GM19240 (cell line): Measurements from ENCODE around the gene PODXL2.
A peak's percentile ranks its signal among the peaks of the same experiment; 100 is the strongest.

Experiments used
- DNase-seq: peaks from one replicate; pipeline ENCODE4 v3.0.0; 2011; ENCODE audit warnings: low spot score; ENCODE audit not compliant: insufficient read length

The PODXL2 gene

GRCh38 chr3:127628426-127628787 lies 578 bp upstream of the PODXL2 start:
- no peak for DNase-seq

GRCh38 chr3:127629467-127630403 lies 750 bp downstream of the PODXL2 start:
- DNase-seq = no peak

DNA sequence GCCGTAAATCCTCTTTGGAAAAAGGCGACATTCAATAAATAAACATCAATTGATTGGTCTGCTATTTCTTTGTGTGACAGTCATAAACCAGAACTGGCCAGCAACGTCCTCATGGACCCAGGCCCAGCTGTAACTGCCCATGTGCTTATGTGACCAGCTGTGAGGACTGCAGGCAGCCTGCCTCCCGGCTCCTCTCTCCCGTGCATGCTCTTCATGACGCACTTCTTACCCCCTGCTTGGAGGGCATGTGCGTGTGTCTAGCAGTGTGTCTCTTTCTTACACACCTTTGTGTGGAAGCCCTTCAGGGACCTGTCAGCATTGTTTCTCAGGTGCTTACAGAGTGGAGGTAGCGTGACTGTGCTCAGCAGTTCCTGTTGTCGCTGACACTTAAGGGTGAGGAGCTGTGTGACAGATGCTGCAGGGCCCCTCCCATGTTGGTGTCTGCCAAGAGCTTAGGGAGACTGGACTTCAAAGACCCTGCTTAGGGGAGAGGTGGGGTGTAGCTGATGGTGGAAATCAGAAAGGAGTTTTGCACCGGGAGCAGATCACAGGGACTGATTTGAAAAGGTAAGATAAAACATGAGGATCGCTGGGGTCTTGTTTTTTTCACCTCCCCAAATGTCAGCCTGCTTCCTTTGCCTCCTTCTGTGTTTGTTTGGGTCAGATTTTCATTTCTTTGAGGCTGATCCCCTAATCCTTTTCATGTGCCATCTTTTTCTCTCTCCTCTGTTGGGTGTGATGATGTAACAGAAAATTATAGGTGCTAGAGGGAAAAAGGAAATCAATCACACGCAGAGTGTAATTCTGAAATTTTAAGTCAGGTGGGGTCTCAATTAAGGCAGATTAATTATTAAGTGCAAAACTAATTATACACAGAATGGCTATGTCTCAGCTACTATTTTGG lies 2.1 kb downstream of the PODXL2 start:
- no peak for DNase-seq

DNA sequence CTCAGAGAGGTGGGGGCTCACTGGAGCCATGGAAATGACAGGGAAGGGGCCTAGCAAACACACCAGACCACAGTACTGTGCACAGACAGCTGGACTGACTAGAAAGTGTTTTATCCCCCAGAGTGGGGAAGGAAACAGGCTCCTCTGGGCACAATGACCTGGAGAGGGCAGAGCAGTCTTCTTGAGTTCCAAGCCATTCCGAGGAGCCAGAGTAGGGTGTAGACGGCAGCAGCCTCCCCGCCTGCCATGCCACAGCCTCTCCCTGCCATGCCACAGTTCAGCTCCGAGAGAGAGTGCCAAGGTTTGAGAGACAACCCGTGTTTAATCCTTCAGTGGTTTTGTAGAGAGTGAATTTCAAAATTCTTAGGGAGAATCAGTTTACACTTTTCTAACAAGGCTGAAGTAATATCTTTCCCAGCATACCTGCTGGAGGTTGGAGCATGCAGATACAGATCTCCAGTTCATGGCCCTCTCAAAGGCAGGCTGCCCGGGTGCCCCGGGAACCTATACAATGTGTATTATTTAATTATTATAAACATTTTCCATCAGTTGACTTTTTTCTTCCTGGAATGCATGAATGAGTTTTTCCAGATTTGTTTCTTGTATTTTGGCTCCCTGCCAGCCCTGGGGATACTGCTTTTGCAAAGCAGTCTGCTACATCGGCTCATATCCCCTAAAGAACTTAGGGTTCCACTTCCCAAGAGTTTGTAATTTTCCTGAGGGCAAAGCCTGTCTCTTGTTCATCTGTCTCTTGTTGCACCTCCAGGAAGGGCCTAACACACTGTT lies 3.2 kb downstream of the PODXL2 start:
- DNase-seq = no peak

DNA sequence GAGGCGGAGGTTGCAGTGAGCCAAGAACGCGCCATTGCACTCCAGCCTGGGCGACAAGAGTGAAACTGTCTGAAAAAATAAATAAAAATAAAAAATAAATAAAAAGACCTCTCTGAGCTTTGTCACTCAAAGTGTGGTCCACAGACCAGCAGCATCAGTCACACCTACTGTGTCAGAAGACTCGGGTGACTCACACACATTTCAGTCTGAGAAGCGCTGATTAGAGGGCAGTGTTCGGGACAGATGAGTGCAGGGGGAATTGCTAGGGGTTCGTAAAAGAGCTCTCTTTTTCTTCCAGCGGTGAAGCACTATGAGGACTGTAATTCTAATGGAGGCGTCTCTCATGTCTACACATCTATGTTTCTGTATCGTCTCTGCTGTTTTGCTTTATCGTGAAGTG lies 5.7 kb downstream of the PODXL2 start:
- no peak for DNase-seq

DNA sequence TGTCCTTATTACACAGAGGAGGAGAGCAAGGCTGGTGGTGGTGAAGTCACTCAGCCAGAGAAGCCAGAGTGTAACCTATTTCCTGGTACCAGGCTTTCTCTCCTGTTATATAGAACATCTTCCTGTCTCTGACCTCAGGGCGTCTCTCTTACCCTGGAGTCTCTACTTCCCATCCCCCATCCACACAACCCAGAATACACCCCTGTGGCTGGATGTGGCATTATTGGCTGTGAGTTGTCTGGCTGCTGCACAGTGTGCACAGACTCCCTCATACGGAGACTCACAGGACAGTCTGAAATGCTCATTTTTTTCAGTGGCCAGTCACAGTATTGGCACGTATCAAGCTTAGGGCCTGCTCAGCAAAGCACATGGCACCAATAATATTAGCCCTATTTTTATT lies 8.6 kb downstream of the PODXL2 start:
- DNase-seq = no peak

DNA sequence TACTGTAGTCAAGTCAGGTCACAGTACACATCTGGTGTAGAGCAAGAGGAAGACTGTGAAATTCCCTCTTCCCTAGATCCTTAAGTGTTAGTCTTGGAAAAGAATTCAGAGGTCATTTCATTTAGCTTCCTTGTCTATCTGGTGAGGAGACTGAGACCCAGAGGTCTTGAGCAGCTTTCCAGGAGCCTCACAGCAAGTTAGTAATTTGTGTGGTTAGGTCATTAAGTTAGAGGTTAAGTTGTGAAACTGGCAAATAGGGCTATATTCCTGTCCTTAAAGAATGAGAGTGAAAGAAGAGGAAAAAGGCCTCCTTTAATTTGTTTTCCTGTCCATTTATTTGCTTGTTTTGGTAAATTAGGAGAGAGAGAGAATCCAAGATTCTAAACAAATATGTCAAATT lies 9.0 kb downstream of the PODXL2 start:
- DNase-seq = no peak

DNA sequence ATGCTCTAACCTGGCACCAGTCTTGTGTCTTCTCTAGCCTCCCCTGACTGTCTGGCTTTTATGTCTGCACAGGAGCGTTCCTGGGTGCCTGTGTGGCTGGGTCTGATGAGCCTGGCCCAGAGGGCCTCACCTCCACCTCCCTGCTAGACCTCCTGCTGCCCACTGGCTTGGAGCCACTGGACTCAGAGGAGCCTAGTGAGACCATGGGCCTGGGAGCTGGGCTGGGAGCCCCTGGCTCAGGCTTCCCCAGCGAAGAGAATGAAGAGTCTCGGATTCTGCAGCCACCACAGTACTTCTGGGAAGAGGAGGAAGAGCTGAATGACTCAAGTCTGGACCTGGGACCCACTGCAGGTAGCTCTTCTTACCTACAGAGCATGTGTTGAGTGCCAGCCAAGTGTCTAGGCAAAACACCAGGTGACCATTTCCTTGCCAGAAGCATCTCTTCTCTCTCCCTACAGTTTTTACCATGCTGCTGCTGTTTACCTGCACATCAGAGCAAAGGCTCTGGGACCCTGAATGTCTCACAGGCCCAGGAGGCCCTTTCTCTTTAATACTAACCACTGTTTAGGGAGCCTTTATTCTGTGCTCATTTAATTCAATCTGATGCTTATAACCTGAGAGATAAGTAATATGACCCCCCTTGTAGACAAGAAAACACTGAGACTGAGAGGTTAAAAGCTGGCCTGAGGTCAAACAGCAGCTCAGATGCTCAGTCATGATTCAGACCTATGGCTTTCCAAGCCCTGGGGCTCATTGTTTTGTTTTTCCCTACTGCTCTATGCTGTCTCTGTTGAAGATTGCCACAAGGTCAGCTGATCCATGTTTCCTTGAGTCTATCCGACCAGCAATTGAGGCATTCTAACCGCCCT lies 10.4 kb downstream of the PODXL2 start:
- DNase-seq = no peak

DNA sequence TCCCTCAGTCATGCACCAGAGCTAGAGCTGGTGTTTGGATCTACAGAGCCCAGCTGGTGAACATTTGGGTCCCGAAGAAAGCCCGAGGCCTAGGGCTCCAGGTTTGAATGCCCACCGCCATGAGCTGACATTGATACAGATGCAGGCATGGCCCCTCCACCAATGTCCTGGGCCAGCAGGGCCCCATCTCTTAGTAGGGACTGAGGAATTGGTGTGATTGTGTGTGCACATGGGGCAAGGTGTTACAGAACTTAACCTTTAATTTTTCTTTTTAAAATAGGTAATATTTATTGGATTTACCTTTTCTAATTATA lies 11.0 kb downstream of the PODXL2 start:
- DNase-seq = no peak

DNA sequence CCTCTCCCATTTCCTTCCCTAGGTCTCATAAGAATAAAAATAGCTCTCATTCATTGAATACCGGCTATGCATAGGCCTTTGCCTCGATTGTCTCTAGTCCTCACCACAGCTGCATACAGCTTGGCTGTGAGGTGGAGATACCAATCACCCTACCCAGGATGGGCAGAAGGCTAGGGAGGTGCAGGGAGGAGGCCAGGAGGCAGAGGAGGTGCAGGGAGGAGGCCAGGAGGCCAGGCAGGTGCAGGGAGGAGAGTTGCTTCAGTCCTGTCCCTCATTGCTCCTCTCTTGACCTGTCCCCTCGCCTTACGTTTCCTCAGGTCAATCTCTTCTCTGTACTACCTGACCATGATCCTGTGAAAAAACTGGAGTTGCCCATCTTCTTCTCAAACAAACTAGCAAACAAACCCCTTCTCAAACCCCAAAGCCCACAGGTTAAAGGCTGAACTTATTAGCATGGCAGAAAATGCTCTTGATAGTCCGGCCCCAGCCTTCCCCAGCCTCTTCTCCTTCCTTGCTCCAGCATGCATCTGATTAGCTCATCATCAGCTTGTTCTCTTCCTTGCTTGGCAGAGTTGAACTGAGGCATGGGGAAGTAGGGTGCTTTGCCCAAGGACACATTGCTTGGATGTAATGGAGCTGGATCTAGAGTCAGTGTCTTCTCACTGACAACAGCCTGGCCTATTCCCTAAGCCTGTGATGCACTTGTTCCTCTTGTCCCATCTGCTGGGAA lies 15.8 kb downstream of the PODXL2 start:
- DNase-seq = no peak

- DNase-seq = no peak
These were observed 16.5 kb downstream of the PODXL2 start for GRCh38 chr3:127645371-127646015.

- no peak for DNase-seq
These were observed 17.6 kb downstream of the PODXL2 start for GRCh38 chr3:127646501-127647046.

- no peak for DNase-seq
These were observed 18.3 kb downstream of the PODXL2 start for GRCh38 chr3:127647166-127647844.

GRCh38 chr3:127647845-127648204 lies 18.8 kb downstream of the PODXL2 start:
- no peak for DNase-seq

DNA sequence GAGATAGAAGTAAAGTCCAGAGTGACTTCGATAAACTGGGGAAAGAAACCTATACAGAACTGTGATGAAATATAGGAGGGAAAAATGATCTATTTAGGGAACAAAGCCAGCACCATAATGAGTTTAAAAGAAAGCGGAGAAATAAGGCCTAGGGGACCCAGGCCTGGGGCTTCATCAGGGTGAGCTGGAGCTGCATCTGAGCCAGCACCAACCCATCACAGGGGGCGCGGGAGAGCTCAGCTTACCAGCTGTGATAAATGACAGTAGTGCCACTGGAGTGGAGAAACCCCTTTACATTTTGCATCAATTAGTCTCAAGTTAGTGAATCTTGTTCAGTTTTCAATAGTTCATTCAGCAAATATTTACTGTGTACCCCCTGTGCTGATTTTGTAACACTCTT lies 21.3 kb downstream of the PODXL2 start:
- DNase-seq = no peak

DNA sequence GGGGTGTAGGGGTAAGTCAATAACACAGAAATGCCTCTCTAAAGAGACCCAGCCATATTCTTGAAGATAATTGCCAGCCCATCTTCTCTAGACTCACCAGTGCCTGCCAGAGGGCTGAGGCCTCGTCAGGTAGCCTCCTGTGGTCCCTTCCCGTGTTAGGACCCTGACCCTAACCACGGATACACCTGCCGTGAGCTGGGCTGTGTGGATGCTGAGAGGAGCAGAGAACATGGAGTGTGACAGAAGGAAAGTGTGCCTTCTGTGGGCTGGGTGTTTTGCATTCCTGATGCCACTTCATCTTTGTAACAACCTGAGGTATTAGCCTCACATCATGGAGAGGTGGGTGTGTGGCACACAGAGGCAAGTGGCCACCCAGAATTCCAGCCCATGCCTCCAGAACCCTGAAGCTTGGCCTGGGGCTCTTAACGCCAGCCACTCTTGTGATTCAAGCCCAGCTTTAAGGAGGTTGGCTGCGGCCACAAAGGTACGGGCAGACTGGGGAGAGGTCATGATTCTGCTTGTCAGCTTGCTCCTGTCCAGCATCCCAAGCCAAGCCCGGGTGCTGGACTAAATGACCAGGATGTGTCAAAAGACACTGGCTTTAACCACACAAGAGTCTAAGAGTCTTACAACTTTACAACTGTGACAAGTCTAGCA lies 22.7 kb downstream of the PODXL2 start:
- no peak for DNase-seq

DNA sequence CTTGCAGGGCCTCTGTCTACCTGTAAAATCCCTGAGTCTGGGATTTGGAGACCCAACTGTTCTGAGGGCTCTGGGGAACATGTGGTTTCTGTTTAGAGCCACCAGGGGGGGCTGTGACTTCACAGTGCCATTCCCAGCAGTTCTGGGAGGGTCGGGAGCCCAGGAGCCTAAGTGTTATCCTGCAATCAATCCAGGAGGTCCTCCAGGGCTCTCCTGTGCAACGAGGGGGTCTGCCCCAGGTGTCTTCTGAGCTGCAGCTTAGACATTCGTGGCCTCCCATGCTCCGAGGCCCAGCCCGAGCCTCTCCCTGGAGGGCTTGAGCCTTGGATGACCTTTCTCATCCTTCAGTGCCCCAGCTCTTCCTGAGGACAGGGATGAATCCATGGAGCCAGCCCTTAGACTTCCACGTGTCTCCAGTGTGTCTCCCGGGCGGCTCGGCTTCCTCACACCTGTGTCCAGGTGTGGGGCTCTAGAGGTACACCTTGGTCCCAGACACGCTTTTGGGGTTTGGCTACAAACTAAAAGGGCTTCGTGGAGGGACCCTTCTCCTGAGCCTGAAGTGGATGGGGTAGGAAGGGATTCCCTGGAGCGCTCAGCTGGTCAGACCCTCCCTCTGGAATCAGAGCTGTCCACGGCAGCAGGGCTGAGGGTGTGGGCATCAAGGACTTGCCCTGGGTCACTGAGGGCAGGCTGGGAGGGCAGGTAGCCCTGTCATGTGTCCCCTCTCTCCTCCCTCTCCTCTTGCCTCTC lies 23.4 kb downstream of the PODXL2 start:
- peak; percentile 60 for DNase-seq

- DNase-seq = no peak
These were observed 25.4 kb downstream of the PODXL2 start for GRCh38 chr3:127654374-127654773.
